Right lobe of liver (tissue), 4 donors: ENCODE data around the gene CAST.

Source experiments
- POLR2A ChIP-seq: fragments of 450-650 bp; IDR thresholded peaks from one replicate; pipeline ENCODE4 v1.6.1; 2017; ENCODE audit warnings: antibody characterized with exemption, mild to moderate bottlenecking
- TF ChIP-seq, protein P1 (sequence below), 4 donors: fragments of 200-600 bp in 3 of 4; fragments of 450-650 bp in 1 of 4; IDR thresholded peaks; one replicate each; pipeline versions ENCODE4 v1.5.1 to v1.8.0; 2016 to 2022; ENCODE audit warnings: antibody characterized with exemption in 4 of 4, mild to moderate bottlenecking in 2 of 4
- donor health status: DM: no; HTN: no; CAD: no.
- donor health status: DM: no; HTN: no; CAD: no.
- donor health status: DM: no; HTN: yes; CAD: no.

- TF ChIP-seq, protein P1, sequence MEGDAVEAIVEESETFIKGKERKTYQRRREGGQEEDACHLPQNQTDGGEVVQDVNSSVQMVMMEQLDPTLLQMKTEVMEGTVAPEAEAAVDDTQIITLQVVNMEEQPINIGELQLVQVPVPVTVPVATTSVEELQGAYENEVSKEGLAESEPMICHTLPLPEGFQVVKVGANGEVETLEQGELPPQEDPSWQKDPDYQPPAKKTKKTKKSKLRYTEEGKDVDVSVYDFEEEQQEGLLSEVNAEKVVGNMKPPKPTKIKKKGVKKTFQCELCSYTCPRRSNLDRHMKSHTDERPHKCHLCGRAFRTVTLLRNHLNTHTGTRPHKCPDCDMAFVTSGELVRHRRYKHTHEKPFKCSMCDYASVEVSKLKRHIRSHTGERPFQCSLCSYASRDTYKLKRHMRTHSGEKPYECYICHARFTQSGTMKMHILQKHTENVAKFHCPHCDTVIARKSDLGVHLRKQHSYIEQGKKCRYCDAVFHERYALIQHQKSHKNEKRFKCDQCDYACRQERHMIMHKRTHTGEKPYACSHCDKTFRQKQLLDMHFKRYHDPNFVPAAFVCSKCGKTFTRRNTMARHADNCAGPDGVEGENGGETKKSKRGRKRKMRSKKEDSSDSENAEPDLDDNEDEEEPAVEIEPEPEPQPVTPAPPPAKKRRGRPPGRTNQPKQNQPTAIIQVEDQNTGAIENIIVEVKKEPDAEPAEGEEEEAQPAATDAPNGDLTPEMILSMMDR (IDR thresholded peaks at IDR 0.05): no peak
- TF ChIP-seq POLR2A: no peak
Observed at GRCh38 chr5:96741891-96742309, 79.7 kb downstream of the CAST start.
